Stimulated activated CD4-positive, alpha-beta T cell treated with anti-CD3 and anti-CD28 coated beads, TNF-alpha, amount 100 ng/mL, for 48 hours (primary cell): ENCODE data around the gene ANKMY1.
"Not testable (repeated sequence)": the region's sequence is repeated elsewhere in the genome, so short reads cannot be mapped to it uniquely, and the experiment has no call there.

Experiments used
- DNase-seq, 3 donors: peaks; one replicate each; pipeline ENCODE4 v3.0.0-alpha.2; 2020; ENCODE audit warnings: low read depth in 3 of 3

The ANKMY1 gene

DNA sequence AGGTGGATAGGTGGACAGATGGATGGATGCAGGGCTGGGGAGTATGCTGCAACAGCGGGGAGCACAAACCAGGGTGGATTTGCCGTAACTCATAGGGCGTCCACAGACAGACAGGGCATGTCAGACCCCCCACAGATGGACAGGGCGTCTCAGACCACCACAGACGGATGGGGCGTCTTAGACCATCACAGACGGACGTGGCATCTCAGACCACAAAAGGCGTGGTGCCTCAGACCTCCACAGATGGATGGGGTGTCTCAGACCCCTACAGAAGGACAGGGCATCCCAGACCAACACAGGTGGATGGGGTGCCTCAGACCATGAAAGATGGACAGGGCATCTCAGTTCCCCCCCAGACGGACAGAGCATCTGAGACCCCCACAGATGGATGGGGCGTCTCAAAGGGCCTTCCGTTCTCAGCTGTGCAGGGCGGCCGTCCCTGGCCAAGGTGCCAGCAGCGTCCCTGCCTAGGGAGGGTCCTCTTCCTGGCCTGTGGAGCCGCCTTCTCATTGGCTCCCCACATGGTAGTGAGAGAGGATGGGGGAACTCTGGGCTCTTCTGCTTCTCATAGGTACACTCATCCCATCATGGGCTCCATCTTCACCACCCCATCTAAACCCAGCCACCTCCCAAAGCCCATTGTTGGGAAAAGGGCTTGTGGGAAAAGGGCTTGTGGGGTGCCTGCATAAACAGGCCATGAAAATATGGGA is 2.1 kb downstream of the ANKMY1 start:
- DNase-seq: no peak

GRCh38 chr2:240554767-240555493 is 2.9 kb downstream of the ANKMY1 start:
- DNase-seq: no peak

DNA sequence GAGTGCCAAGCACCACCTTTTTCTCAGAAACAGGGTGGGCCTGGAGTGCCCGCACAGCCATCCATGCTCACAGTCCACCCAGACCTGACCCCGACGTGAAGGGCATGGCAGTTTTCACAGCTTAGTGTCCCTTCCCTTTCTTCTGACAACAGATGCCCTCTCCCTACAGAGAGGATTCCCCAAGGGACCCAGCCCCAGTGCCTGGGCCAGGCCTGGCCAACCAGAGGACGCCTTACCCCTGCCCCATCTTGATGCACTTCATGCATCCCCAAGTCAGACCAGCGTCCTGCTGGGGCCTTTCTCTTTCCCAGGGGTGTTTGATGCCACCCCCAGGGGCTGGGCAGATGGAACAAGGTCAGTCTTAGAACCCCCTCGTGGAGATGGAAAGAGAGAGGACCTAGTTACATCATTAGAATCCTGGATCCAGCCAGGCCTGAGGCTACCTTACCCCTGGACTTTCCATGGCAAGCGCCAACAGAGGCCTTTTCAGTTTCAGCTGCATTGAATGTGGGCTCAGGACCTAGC is 3.8 kb downstream of the ANKMY1 start:
- no peak for DNase-seq

GRCh38 chr2:240551811-240552210 is 6.0 kb downstream of the ANKMY1 start:
- no peak for DNase-seq

DNA sequence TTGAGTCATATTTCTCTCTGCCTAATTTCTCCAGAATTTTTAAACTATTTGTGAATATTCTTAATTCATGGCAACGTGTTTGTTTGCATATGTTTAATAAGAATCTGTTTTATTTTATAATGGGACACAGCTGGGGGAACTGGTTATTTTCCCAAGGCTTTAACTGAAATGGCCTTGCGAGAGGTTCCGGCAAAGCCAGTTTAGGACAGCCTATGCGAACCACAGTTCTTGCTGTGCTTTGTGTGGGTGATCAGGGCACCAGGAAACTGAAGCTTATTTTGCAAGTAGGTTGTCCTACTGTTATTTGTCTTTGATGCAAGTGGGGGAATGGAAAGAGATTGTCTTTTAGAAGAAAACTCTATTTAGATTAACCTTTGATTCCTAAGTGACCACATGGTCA is 6.5 kb downstream of the ANKMY1 start:
- no peak for DNase-seq

DNA sequence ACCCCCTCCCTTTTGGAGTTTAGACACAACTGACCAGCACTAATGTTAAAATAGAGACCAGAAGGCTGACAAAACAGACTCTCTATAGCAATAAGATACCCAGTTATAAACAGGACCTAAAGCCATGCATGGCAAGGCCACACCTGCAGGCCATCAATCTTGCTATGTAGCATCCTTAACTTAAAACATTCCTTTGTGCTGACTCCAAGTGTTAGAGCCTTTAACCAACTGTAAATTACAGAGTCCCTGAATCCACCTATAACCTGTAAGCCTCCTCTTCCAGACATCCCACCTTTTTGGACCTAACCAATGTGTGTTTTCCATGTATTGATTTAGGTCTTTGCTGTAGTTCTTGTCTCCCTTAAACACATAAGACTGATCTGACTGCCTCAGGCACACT is 17.9 kb downstream of the ANKMY1 start:
- DNase-seq: no peak

- DNase-seq: not testable (repeated sequence)
Measured at GRCh38 chr2:240539101-240539500, 18.7 kb downstream of the ANKMY1 start.

- DNase-seq: no peak
Measured at GRCh38 chr2:240538031-240538780, 19.6 kb downstream of the ANKMY1 start.

GRCh38 chr2:240532031-240532775 is 25.6 kb downstream of the ANKMY1 start:
- no peak for DNase-seq

- no peak for DNase-seq
Measured at GRCh38 chr2:240531038-240531437, 26.8 kb downstream of the ANKMY1 start.

- DNase-seq: no peak
Measured at GRCh38 chr2:240530181-240530580, 27.6 kb downstream of the ANKMY1 start.

- no peak for DNase-seq
Measured at GRCh38 chr2:240529344-240529999, 28.3 kb downstream of the ANKMY1 start.

- DNase-seq: no peak
Measured at GRCh38 chr2:240528406-240529040, 29.3 kb downstream of the ANKMY1 start.

- no peak for DNase-seq
Measured at GRCh38 chr2:240527153-240527750, 30.5 kb downstream of the ANKMY1 start.

DNA sequence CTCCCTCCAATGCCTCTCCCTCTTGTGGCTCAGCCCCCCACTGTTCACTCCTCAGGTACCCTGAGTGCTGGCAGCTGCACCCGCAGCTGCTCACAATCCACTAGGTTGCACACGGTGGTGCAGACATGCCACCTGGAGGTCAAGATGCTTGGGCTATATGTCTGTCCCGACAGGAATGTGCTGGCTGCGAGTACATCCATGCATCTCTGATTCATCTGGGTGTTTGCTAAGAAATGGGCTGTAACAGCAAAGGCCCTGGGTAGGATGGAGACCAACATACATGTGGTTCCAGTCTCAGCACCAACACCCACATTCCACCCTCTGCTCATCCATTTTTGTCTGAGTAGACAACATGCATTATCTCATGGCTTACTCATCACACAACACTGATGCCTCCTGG is 31.3 kb downstream of the ANKMY1 start:
- DNase-seq: no peak

- no peak for DNase-seq
Measured at GRCh38 chr2:240525802-240526201, 32.0 kb downstream of the ANKMY1 start.

GRCh38 chr2:240524963-240525718 is 32.6 kb downstream of the ANKMY1 start:
- no peak for DNase-seq

DNA sequence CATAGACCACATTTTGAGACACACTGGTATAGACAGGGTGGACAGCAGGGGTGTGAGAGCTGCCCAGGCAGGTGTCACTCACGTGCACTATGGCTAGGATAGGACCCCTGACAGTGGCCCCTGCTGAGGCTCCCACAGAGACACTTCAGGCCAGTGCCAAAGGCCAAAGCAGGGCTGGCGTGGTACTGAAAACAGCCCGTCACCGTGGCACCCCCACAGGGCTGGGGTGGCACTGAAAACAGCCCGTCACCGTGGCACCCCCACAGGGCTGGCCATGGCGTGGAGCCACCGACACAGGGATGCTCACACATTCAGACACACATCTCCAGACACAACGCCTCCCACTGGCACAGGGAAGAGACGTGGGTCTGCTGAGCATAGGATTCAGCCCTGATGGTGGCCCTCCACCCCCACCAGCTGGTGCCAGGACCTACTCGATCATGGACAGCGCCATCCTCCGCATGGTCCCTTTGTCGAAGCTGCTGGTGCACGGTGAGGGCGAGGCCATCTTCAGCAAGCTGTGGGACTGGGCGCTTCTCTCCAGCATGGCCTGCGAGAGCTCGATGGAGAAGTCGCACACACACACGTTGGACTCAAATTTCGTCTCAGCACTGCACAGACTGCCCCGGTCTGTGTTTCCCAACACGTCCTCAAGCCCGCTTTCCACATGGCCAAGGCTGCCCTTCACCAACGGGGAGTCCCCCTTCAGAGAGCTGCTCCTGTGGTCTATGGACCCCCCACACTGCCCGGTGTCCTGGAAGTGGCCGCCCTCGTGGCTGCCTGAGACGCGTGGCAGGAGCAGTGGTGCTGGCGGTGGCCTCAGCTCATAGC is 34.1 kb downstream of the ANKMY1 start:
- DNase-seq: no peak

GRCh38 chr2:240522406-240522805 is 35.4 kb downstream of the ANKMY1 start:
- DNase-seq: no peak
